GM19395 (cell line): ENCODE data around the gene SPATA2.
"Not testable (repeated sequence)": the region's sequence is repeated elsewhere in the genome, so short reads cannot be mapped to it uniquely, and the experiment has no call there.

Source experiments
- ATAC-seq: cut with Tn5 transposase; IDR thresholded peaks from one replicate; pipeline ENCODE4 v1.9.1; 2021; ENCODE audit warnings: mild to moderate bottlenecking, moderate library complexity; ENCODE audit not compliant: unreplicated experiment

Gene SPATA2

GRCh38 chr20:49862607-49863200, 52.6 kb downstream of the SPATA2 start:
- ATAC-seq = no peak

GRCh38 chr20:49861232-49861631, 54.1 kb downstream of the SPATA2 start:
- ATAC-seq = not testable (repeated sequence)

- ATAC-seq = no peak
Measured at GRCh38 chr20:49859807-49860206, 55.5 kb downstream of the SPATA2 start.

GRCh38 chr20:49859011-49859410, 56.3 kb downstream of the SPATA2 start:
- no peak for ATAC-seq

GRCh38 chr20:49858076-49858585, 57.2 kb downstream of the SPATA2 start:
- no peak for ATAC-seq

- ATAC-seq = no peak
Measured at GRCh38 chr20:49856904-49857303, 58.4 kb downstream of the SPATA2 start.

- no peak for ATAC-seq
Measured at GRCh38 chr20:49854190-49854875, 61.0 kb downstream of the SPATA2 start.

- ATAC-seq = no peak
Measured at GRCh38 chr20:49853640-49854039, 61.7 kb downstream of the SPATA2 start.
